22Rv1 (cell line): ENCODE data around the gene C1orf122.

Experiments
- ZFX ChIP-seq: fragments of 450-650 bp; IDR thresholded peaks from 2 replicates; pipeline ENCODE4 v1.6.1; 2017; ENCODE audit warnings: antibody characterized with exemption, borderline replicate concordance
- TF ChIP-seq, protein P1 (sequence below): fragments of 450-650 bp; IDR thresholded peaks from 2 replicates; pipeline ENCODE4 v1.5.1; 2017; ENCODE audit warnings: mild to moderate bottlenecking

DNA sequence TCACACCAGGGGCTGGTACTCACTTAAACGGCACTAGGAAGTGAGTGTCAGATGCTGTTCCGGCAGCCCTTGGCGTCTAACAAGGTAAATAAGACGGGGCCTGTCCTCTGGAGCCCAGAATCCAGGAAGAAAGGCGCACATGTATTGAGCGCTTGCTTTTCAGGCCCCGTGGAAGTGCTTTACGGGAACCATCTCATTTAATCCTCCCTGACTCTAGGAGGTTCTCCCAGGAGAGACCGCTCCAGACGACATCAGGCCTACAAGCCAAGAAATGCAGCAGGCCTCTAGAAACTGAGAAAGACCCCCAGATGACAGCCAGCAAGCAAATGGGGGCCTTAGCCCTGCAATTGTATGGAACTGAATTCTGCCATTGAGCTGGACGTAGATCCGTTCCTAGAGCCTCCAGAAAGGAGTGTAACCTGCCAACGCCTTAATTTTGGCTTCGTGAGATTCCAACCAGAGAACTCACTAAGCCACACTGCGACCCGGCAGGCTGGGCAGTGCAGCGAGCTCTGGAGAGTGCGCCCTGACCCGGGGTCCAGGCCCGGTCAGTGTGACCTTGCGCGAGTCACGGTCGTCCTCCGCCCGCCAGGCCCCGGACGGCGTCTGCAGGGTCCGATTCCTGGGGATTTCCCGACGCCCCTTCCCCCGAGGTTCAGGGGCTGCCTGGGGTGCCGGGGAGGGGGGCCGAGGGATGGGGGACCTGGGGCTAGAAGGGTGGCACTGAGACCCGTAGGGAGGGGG is 14.5 kb upstream of the C1orf122 start:
- TF ChIP-seq, protein P1, sequence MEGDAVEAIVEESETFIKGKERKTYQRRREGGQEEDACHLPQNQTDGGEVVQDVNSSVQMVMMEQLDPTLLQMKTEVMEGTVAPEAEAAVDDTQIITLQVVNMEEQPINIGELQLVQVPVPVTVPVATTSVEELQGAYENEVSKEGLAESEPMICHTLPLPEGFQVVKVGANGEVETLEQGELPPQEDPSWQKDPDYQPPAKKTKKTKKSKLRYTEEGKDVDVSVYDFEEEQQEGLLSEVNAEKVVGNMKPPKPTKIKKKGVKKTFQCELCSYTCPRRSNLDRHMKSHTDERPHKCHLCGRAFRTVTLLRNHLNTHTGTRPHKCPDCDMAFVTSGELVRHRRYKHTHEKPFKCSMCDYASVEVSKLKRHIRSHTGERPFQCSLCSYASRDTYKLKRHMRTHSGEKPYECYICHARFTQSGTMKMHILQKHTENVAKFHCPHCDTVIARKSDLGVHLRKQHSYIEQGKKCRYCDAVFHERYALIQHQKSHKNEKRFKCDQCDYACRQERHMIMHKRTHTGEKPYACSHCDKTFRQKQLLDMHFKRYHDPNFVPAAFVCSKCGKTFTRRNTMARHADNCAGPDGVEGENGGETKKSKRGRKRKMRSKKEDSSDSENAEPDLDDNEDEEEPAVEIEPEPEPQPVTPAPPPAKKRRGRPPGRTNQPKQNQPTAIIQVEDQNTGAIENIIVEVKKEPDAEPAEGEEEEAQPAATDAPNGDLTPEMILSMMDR: no peak
- TF ChIP-seq ZFX: no peak
